ENCODE data around the gene TMEM207.

The TMEM207 gene

DNA sequence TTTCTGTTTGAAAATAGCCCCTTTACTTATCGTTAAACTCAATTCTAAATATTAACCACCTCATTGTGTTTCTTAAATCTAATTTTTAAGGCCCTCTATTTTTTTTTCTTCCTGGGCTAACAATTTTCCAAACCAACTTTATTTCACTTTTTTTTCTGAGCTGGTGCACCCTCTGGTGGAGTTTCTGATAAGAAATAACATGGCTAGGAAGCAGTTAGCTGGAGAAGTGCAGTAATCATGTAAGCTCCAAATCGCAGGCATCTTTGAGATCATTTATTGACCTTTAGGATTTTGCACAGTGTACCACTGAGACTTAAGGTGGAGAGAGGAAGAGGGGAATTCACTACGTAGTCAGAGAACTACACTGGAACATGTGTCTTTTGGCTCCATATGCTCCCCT, 6.4 kb downstream of the TMEM207 start:
- no peak for DNase-seq

DNA sequence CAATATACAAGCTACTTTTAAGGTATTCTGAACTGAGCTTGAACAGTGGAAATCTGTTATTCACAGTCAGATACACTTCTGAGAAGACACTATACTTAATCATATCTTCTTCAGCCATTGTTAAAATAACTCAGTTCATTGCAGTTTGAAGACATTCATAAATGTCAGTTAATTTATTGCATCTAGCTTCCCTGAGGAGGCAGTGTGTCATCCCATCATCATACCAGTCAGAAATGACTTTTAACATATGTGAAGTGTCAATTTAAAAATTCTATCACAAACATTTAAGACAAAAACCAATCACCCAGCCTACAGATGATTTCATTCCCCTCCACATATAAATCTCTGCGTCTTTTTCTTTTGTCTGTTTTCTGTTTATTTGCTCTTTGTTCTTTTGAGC, 7.5 kb downstream of the TMEM207 start:
- no peak for DNase-seq

DNA sequence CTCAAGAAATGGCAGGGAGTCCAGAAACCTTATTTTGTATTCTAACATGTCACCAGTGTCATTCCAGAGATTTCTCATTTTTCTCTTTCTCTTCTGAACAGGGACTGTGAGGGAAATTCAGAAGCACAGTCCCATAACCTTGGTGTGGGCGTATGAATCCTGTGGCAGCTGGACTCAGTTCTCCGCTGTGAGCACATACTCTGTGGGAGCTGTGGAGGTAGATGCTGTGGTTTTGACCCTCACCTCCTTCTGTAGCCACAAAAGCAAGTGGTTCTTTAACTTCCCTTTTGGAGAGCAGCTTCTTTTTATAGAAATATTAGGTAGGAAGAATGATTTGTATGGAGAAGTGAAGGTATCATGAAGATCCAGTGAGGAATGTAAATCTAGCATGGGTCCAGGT, 13.4 kb downstream of the TMEM207 start:
- DNase-seq = no peak

DNA sequence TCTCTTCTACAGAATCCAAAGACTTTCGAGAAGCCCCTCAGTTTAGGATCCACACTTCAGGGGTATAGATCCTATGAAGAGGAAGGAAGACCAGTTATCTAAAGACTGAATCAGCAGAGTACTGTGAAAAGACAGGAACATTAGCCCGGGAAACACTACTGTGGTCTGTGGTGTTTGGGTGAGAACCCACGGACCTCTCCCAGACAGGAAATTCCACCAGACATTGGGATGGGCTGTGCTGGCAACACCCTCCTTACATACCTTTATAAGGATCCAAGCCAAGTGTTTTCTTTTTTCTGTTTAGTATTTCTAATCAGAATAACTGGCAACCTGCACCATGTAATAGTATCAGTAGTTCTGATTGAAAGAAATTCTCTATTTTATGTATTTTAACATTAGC, 14.1 kb downstream of the TMEM207 start:
- no peak for DNase-seq

DNA sequence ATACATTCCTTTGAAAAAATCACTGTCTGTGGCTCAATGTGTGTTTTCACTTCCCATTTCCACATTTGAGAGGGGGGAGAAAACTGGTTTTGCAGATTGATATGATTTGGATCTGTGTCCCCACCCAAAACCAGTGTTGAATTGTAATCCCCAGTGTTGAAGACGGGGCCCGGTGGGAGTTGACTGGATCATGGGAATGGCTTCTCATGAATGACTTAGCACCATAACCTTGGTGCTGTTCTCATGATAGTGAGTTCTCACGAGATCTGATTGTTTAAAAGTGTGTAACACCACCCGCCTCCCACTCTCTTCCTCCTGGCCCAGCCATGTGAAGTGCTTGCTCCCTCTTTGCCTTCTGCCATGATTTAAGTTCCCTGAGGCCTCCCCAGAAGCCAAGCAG, 16.1 kb downstream of the TMEM207 start:
- DNase-seq = no peak

DNA sequence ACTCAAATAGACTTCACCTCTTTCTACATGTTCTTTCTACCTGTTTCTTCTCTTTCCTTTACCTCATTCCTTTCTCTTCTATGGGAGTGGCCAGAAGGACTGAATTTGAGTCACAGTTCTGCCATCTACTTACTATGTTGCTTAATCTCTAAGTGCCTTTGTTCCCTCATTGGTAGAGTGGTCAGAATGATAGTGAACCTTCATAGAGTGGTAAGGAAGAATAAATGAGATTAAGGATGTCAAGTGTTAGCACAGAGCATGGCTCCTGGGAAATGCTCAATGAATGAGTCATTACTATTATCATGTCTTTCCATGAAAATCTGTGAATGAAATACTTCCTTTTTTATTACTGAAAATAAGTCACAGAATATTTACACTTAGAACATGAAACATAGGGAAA, 17.5 kb downstream of the TMEM207 start:
- DNase-seq = no peak

DNA sequence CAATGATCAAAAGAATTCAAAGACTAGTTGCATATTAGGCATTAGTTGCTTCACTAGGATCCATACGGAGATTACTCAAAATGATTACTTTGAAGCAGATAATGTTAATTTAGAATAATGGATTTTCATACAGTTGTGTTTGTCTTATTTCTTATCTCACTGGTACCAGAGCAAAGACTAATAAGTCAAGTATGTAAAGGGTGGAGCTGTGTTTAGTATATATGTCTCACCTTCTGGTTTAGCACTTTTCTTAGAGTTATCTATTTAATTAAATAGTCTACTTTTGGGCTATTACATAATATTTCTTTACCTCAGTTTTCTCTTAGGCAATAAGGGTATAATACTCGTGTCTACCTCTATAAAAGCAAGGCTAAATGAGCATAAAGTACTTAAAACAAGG, 18.8 kb downstream of the TMEM207 start:
- DNase-seq = no peak

DNA sequence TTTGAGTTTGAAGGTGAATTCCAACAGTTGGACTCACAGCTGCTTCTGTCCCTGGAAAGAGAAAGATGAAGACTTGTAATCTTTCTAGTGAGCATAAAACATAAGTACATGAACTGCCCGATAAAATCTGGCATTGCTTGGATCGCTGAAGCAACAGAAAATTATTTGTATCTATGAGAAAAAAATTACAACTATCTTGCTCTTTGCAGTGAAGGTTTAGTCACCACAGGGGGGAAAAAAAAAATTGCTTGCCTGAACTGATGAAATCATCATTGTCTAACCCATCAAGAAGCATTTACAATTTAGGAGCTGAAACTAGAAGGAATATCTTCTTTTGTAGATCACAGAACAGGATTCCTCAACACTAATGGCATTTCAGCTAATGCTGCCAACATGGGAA, 20.0 kb downstream of the TMEM207 start:
- no peak for DNase-seq

DNA sequence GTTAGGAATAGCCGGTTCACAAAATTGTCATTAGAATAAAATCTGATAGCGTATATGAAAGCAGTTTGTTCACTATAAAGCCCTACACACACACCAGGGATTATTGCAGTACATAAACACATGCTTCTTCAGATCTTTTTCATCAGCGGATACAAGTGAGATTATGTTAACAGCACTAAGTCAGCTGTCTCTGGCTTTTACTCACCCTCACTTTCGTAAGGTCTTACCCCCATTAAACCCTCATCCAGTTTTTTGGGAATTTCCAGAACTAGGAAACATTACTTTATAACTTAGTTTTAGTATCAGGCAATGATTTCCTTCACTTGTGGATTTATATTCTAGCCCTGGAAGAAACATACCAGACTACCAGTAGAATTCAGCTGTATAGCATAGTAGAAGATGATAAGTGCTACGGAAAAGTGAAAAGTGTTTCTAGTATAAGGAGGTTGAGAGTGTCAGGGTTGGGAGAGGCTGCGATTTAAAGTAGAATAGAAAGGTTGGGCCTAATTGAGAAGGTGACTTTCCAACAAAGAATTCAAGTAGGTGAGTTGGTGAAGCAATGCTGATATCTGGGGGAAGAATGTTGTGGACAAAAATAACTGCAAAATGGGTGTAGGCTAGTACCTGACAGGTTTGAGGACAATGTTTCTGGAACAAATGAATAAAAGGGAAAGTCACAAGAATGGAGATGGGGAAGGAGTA, 22.7 kb downstream of the TMEM207 start:
- no peak for DNase-seq

DNA sequence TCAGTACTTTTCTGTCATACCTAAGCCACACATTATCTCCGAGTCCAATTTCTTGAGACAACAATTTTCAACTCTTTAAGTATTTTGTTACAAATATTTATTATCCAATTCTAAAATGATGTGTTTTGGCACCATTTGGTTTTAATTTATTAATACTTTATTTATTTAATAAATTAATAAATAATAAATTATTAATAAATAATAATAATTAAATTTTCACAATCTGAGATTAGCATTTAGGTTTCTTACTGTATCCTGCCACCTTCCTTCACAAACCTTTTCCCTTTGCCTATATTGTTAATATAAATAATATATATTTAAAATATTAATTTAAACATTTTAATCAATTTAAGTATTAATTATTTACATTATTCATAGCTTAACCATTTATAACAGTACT, 23.9 kb downstream of the TMEM207 start:
- no peak for DNase-seq

DNA sequence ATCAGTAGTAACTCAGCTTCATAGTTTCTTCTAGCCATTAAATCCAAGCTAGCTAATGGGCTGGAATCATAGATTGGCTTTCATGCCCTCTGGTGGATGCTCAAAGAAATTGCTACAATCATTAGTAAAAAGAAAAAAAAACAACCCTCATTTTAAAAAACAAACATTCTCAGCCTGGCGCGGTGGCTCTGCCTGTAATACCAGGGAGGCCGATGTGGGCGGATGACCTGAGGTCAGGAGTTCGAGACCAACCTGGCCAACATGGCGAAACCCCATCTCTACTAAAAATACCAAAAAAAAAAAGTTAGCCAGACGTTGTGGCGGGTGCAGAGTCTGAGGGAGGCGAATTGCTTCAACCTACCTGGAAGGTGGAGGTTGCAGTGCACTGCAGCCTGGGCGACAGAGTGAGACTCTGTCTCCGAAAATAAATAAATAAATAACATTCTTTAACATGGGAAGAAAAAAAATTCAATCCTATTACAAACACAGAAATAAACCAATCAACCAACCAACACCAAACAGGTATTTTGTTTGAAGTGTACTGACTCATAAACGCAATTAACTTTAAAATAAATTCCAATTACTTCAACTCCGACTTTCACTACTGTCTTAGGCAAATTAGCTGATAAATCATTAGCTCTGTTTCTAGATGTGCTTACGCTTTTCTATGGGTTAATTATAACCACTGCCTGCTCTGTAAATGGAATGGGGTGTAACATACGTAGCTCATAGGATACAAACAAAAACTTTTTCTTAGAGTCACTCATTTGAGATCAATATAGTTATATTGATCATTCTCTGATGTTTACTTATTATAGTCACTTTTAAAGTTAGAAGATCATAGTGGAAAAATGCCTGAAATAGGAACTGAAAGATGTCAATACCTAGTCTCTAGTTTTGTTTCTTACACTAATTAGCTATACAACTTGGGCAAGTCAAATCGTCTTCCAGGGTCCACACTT, 24.9 kb downstream of the TMEM207 start:
- no peak for DNase-seq

DNA sequence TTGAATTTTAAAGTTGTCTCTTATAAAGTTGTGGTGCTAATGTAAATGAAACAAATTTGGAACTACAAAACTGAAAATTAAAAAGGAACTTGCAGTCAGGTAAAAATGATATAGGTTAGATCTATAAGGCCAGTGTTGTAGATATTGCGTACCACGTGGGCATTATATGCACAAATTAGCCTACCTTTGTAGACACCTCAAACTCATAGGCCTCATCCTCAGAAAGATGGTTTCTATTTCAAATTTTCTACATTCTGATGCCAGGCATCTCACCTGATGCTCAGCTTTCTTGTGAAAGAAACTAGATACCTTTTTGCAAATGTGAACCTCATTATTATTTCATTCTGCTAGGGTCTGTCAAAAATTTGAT, 25.6 kb downstream of the TMEM207 start:
- no peak for DNase-seq

DNA sequence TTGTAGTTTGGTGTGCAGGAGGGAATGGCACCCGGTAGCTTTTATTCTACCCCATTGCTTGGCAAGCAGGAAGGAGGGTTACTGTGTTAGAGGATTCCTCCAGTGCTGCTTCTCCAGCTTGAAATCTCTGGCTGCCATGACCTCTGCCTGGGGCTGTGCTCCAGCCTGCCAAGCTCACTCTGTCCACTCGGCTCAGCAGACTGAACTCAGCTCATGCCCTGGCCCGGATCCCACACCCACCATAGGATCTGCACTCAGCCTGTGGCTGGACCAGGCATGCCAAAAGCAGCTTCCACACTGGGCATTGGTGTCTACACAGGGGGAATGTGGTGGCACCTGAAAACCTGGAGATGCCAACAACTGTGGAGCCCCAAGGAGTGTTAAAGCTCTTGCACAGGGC, 35.4 kb downstream of the TMEM207 start:
- no peak for DNase-seq

DNA sequence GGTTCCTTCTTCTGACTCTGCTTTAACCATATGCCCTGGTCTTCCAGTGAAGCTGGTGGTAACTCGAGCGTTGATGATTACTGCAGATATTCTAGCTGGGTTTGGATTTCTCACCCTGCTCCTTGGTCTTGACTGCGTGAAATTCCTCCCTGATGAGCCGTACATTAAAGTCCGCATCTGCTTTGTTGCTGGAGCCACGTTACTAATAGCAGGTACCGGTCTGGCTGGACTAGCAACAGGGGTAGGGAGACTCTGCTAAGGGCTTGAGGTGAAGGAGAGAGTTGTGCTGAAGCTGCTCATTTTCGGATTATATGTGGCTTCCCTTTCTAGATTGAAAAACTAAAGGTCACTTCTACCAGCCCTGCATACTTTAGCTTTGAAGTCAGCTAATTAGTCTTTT, 45.0 kb downstream of the TMEM207 start:
- DNase-seq = no peak

DNA sequence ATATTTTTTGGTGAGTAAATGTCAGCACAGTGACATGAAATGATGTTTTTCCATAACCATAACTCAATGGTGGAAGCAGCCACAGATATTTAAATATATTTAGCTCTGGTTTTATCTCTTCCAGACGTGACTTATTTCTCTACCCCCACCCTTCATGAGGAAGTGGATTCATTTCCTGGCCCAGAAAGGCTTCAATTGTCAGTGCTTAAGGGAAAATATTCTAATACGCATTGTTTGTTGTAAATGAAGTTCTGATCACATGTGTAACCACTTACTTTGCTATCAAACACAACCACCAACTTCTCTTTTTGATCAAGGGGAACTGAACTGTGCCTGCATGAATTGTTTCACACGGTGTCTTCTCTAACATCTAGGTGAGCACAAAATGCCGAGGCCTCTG, 47.7 kb downstream of the TMEM207 start:
- no peak for DNase-seq

DNA sequence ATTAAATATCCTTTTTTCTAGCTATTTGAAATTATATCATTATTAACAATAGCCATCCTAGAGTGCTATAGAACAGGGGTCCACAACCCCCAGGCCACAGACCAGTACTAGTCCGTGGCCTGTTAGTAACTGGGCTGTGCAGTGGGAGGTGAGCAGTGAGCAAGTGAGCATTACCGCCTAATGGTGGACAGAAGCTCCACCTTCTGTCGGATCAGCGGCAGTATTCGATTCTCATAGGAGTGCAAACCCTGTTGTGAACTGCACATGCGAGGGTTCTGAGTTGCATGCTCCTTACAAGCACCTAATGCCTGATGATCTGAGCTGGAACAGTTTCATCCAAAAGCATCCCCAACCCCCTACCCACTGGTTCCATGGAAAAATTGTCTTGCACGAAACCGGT, 50.0 kb downstream of the TMEM207 start:
- no peak for DNase-seq

DNA sequence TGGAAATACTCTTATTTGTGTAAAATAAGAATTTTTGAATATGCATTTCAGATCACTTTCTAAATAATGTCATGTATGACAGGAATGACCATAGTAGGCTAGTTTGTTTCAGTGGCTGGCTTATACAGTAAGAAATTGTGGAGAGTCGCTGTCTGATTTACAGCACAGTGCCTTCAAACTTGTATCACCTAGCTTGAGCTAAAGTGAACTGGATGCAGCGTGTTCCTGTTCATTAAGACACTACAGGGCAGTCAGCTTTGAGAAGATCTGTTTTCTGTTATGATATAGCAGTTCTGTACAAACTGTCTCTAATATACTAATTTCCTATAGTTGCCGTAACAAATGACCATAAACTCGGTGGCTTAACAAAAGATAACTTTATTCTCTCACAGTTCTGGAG, 51.8 kb downstream of the TMEM207 start:
- no peak for DNase-seq

DNA sequence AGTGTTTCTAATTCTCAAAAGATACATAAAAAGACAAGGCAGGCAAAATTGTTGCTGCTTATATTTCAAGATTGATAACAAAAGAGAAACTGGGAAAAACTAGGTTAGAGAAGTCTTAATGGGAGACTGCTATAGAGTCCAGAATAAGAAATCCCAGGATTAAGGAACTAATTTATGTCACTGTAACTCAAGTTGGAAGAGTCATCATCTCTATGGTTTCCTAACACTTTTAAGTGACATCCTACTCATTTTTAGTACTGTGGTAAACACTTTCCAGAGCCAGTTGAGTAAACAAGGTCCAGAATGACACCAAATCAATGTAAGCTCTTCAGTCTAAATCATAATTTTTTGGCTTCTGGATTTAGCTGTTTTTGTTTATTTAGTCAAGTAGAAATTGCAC, 53.7 kb downstream of the TMEM207 start:
- no peak for DNase-seq

DNA sequence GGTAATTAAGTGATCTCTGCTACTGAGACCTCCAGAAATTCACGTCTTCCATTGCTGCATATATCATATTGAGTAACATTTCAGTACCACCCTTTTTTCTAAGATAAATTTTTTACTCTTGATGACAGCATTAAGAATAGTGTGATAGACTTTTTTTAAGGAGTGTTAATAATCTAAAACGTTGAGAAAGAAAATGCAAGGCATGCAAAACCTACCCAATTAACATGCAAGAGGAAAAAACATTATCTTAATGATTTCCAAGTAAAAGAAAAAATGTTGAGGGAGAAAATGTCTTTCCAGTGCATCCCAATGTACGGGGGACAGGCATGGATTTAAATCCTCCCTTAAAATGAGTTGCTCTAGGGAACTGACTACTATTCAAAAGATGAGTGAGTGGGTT, 61.0 kb downstream of the TMEM207 start:
- no peak for DNase-seq

DNA sequence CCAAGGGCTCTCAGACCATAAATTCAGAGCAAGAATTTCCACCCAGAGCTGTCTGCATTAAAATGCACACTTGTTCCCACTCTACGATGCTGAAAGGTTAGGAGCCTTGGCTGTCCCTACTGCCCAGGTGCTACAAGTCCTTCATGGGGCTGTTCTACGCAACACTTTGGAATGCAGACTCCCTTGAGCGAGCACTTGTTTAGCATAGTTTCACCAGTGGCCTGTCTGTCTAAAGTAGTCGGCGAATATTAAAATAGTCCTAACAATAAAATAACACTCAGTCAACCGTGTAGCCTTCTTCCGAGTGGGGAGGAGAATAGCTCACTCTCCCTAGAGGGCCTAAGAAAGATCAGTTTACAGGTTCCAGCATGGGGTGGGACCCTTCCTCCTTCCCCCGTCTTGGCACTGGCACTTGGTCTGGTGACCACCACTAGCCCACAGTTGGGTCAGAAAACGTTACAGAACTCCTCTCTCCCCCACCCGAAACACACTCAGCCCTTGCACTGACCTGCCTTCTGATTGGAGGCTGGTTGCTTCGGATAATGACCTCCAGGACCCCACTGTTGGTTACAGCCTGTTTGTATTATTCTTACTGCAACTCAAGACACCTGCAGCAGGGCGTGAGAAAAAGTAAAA, 62.0 kb downstream of the TMEM207 start, which contains the start of gene CLDN16:
TSS of gene CLDN16 (plus strand) at position 586 of the 636 bp plus-strand sequence. CDS start 167 bp downstream, outside the sequence.
- DNase-seq = no peak

DNA sequence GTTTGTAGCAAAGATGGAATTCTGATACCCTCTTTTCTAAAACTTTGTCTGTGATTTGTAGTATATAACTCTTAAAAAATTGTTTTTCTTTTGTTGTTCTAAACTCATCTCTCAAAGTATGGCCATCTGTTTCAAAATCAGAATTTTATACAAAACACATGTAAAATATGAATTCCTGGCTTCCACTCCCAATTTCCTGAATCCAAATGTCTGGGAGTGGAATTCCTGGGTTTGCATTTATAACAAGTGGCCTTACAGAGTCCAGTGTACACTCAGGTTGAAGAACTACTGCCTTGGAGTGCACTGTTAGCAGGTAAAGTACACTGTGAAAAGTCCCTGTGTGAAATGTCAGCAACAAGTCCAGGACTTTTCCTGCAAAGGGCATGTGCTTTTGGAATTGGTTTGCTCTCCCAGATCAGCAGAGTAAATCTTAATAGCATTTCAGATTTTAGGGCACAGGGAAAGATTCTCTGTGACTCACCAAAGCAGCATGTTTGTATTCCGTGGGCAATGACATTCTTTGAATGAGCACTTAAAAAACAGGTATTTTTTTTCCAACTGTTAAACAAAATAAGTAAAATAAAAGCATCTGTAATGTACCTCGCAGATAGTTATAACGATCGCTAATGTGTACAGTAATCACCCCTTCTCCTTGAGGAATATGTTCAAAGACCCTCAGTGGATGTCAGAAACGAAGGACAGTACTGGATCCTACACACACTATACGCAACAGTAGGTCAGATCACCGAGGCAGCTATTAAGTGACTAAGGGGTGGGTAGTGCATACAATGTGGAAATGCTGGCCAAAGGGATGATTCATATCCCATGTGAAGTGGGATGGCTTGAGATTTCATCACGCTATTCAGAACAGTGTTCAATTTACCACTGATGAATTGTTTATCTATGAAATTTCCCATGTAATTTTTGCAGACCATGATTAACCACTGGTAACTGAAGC, 63.7 kb downstream of the TMEM207 start:
- no peak for DNase-seq

DNA sequence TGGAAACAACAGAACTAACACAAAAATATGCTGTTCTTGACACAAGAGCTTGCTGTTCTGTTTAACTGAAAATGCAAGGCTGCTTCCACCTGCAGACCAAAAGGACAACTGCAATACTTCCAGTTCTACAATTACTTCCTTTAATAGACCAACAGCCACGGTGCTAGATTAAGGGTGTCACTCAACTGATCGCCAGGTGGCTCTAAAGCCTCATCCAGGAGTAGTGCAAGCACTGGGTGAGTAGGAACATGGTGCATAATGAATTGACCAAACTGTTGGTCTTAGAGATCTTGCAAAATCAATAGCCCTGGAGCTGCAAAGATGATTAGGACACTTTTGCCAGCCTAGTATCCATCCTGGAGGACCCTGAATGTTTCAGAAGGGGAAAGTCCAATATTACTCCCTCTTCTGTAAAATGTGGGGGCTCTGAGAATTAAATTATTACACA, 65.4 kb downstream of the TMEM207 start:
- no peak for DNase-seq

DNA sequence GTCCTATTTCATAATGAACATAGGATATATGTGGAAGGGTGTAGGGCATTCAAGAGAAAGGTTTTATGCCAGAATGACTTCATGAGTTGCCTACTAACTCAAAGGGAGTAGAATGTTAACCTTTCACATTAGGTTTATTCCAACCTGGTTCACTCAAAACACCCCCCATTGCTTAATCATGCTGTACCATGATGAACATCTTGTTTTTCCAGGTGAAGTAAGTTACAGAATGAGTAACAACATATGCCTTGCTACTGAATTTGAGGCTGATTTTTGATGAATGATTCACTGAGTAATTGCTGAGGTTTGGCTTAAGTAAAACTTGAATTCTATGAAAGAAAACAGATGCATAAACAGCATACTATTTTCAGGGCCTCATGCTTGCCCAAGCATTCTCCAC, 67.6 kb downstream of the TMEM207 start:
- DNase-seq = no peak
